ENCODE results near the gene CDT1.

DNA sequence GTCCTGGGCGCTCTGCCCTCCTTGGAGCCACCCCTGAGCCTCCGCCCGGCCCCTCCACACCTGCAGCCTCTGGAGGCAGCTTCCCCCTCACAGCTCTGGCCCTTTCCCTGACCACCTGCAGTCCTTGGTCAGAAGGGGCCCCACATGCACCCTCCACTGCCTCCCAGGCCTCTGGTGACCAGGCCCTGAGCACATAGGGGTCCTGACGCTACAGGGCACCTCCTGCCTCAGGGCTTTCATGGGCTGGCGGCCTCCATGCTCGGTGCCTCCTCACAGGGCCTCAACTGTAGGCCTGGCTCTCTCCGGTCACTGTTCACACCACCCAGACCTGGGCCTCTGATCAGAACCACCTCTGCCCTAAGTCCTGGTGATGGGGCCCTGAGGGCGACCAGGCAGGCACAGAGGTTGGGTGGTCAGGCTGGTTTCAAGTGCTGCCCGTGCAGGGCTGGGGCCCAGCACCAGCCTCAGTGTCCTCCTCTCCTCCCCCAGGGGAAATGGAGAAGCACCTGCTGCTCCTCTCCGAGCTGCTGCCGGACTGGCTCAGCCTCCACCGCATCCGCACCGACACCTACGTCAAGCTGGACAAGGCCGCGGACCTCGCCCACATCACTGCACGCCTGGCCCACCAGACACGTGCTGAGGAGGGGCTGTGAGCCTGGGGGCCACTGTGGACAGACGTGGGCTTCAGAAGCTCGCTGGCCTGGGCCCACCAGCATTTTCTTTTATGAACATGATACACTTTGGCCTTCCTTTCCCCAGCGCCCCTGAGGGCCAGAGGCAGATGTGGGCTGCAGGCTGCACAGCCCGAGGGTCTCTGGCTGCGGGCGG is 4.3 kb downstream of the CDT1 start:
- TF ChIP-seq EZH2 (IDR thresholded peaks at IDR 0.05; ENCODE audit: insufficient read depth, poor library complexity, severe bottlenecking), result no peak
- TF ChIP-seq EZH2phosphoT487 (IDR thresholded peaks at IDR 0.05; ENCODE audit: insufficient read depth, low read depth), result no peak
